ENCODE results near the gene DNAJA3. TPM values are rescaled to one million over a fixed set of nuclear protein-coding genes. Genes with fewer than 3 reads are reported as not detected.

The DNAJA3 gene
- total RNA-seq, 1 experiment from 2014 or later = 64.1 TPM

DNA sequence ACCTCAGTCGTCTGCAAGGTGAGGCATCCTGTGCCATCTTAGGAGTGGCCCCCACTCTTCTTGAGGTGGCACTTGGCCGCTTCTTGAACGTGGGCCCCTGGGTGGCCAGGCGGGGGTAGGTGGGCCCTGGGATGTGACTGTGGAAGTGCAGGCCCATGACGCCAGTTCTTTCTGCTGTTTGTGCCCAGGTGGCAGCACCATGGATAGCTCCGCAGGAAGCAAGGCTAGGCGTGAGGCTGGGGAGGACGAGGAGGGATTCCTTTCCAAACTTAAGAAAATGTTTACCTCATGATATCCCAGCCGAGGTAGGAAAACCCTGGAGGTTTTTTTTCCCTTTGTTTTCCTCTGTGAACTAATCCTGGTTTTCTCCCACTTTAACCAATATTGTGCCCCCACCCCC is 29.0 kb downstream of the DNAJA3 start (continued):
- TF ChIP-seq, protein P1, sequence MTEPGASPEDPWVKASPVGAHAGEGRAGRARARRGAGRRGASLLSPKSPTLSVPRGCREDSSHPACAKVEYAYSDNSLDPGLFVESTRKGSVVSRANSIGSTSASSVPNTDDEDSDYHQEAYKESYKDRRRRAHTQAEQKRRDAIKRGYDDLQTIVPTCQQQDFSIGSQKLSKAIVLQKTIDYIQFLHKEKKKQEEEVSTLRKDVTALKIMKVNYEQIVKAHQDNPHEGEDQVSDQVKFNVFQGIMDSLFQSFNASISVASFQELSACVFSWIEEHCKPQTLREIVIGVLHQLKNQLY (CRISPR knock-in tag; IDR thresholded peaks at IDR 0.05) = no peak
- TF ChIP-seq ZNF671 (CRISPR knock-in tag; IDR thresholded peaks at IDR 0.05) = no peak
- TF ChIP-seq FOXK1 (CRISPR knock-in tag; IDR thresholded peaks at IDR 0.05) = no peak

DNA sequence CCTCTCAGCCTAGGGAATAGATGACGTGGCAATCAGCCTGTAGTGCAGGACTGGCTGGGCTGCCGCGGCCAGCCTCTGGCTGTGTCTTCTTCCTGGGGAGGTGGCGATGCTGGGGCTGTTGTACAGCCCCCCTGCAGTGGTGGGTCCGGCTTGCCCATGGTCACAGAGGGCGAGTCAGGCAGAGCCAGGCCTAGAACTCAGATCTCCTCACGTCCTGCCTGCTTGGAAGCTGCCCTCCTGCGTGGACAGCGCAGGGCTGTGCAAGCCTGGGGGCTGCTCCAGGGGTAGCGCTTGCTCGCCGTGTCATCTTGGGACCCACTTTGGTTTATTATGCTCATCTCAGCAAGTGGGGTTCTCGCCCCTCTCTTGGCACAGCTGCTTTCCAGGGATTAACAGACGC is 29.4 kb downstream of the DNAJA3 start:
- DNase-seq (ENCODE audit: low spot score) = no peak
- Mint-ChIP-seq H3K27ac (0 out of 2 replicates have a peak overlapping the region, but pooled peaks have one; percentile 19), H3K27me3 (ENCODE audit: low read depth) (no peaks in the 10 kb centered on the region), H3K4me1 (no peaks in the 10 kb centered on the region; the same call in 1 of the 2 replicates), H3K4me3 (no peak overlapping the region), H3K9me3 (no peaks in the 10 kb centered on the region), H3K36me3 (peaks cover 43% of the 10 kb centered on the region)
- no peak for ATAC-seq
- TF ChIP-seq JUN (CRISPR knock-in tag; IDR thresholded peaks at IDR 0.05) (no peak), CREB1 (CRISPR knock-in tag; IDR thresholded peaks at IDR 0.05) (no peak), NFATC4 (CRISPR knock-in tag; IDR thresholded peaks at IDR 0.05) (no peak), HMGA2 (CRISPR knock-in tag; IDR thresholded peaks at IDR 0.05) (no peak), SMAD3 (CRISPR knock-in tag; IDR thresholded peaks at IDR 0.05; ENCODE audit: borderline replicate concordance) (no peak), NR2C2 (CRISPR knock-in tag; IDR thresholded peaks at IDR 0.05) (no peak), FOXJ3 (CRISPR knock-in tag; IDR thresholded peaks at IDR 0.05; ENCODE audit: borderline replicate concordance) (no peak), TEAD1 (CRISPR knock-in tag; IDR thresholded peaks at IDR 0.05) (no peak)
- TF ChIP-seq, protein P2, sequence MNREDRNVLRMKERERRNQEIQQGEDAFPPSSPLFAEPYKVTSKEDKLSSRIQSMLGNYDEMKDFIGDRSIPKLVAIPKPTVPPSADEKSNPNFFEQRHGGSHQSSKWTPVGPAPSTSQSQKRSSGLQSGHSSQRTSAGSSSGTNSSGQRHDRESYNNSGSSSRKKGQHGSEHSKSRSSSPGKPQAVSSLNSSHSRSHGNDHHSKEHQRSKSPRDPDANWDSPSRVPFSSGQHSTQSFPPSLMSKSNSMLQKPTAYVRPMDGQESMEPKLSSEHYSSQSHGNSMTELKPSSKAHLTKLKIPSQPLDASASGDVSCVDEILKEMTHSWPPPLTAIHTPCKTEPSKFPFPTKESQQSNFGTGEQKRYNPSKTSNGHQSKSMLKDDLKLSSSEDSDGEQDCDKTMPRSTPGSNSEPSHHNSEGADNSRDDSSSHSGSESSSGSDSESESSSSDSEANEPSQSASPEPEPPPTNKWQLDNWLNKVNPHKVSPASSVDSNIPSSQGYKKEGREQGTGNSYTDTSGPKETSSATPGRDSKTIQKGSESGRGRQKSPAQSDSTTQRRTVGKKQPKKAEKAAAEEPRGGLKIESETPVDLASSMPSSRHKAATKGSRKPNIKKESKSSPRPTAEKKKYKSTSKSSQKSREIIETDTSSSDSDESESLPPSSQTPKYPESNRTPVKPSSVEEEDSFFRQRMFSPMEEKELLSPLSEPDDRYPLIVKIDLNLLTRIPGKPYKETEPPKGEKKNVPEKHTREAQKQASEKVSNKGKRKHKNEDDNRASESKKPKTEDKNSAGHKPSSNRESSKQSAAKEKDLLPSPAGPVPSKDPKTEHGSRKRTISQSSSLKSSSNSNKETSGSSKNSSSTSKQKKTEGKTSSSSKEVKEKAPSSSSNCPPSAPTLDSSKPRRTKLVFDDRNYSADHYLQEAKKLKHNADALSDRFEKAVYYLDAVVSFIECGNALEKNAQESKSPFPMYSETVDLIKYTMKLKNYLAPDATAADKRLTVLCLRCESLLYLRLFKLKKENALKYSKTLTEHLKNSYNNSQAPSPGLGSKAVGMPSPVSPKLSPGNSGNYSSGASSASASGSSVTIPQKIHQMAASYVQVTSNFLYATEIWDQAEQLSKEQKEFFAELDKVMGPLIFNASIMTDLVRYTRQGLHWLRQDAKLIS (CRISPR knock-in tag; IDR thresholded peaks at IDR 0.05; ENCODE audit: borderline replicate concordance) = no peak
- POLR2A ChIA-PET = no interaction called here
- CTCF ChIA-PET = interaction anchor here (2.1 kb wide), 1 partner anchor 52 kb away, joined by 7 read pairs; no protein-coding TSS in a partner anchor

DNA sequence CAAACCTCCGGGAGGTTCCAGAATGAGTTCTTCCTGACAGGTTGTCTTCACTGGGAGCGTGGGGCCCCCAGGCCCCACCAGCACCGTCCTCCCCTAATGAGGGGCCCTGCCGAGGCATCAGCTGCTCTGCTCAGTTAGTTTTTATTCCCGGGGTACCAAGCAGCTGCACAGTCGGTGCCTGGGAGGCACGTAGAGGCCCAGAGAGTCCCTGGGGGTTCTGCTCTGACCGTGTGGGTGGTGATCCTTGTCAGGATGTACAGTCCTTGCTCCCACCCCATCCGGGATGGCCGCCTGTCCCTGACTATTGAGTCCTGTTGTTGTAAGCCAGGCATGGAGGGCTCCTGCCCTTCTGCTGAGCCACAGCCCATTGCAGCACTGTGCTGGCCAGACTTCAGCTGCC is 30.3 kb downstream of the DNAJA3 start:
- Mint-ChIP-seq H3K4me3 (no peak overlapping the region), H3K36me3 (peaks cover 37% of the 10 kb centered on the region), H3K4me1 (peaks cover 2% of the 10 kb centered on the region), H3K27me3 (ENCODE audit: low read depth) (no peaks in the 10 kb centered on the region), H3K9me3 (no peaks in the 10 kb centered on the region), H3K27ac (no peak overlapping the region)
- no peak for DNase-seq (ENCODE audit: low spot score)
- ATAC-seq = no peak
- ChIA-PET POLR2A (no interaction called here), CTCF (no interaction called here)
- TF ChIP-seq, protein P3, sequence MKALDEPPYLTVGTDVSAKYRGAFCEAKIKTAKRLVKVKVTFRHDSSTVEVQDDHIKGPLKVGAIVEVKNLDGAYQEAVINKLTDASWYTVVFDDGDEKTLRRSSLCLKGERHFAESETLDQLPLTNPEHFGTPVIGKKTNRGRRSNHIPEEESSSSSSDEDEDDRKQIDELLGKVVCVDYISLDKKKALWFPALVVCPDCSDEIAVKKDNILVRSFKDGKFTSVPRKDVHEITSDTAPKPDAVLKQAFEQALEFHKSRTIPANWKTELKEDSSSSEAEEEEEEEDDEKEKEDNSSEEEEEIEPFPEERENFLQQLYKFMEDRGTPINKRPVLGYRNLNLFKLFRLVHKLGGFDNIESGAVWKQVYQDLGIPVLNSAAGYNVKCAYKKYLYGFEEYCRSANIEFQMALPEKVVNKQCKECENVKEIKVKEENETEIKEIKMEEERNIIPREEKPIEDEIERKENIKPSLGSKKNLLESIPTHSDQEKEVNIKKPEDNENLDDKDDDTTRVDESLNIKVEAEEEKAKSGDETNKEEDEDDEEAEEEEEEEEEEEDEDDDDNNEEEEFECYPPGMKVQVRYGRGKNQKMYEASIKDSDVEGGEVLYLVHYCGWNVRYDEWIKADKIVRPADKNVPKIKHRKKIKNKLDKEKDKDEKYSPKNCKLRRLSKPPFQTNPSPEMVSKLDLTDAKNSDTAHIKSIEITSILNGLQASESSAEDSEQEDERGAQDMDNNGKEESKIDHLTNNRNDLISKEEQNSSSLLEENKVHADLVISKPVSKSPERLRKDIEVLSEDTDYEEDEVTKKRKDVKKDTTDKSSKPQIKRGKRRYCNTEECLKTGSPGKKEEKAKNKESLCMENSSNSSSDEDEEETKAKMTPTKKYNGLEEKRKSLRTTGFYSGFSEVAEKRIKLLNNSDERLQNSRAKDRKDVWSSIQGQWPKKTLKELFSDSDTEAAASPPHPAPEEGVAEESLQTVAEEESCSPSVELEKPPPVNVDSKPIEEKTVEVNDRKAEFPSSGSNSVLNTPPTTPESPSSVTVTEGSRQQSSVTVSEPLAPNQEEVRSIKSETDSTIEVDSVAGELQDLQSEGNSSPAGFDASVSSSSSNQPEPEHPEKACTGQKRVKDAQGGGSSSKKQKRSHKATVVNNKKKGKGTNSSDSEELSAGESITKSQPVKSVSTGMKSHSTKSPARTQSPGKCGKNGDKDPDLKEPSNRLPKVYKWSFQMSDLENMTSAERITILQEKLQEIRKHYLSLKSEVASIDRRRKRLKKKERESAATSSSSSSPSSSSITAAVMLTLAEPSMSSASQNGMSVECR (CRISPR knock-in tag; IDR thresholded peaks at IDR 0.05; ENCODE audit: borderline replicate concordance) = no peak
- TF ChIP-seq RORB (CRISPR knock-in tag; IDR thresholded peaks at IDR 0.05) = no peak
- TF ChIP-seq ZNF671 (CRISPR knock-in tag; IDR thresholded peaks at IDR 0.05) = no peak
- TF ChIP-seq SP1 (CRISPR knock-in tag; conservative IDR thresholded peaks at IDR 0.05) = no peak
- TF ChIP-seq ZNF138 (CRISPR knock-in tag; conservative IDR thresholded peaks at IDR 0.05) = no peak
- TF ChIP-seq, protein P4, sequence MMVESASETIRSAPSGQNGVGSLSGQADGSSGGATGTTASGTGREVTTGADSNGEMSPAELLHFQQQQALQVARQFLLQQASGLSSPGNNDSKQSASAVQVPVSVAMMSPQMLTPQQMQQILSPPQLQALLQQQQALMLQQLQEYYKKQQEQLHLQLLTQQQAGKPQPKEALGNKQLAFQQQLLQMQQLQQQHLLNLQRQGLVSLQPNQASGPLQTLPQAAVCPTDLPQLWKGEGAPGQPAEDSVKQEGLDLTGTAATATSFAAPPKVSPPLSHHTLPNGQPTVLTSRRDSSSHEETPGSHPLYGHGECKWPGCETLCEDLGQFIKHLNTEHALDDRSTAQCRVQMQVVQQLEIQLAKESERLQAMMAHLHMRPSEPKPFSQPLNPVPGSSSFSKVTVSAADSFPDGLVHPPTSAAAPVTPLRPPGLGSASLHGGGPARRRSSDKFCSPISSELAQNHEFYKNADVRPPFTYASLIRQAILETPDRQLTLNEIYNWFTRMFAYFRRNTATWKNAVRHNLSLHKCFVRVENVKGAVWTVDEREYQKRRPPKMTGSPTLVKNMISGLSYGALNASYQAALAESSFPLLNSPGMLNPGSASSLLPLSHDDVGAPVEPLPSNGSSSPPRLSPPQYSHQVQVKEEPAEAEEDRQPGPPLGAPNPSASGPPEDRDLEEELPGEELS (CRISPR knock-in tag; IDR thresholded peaks at IDR 0.05) = no peak
- no peak for TF ChIP-seq ESRRA (CRISPR knock-in tag; IDR thresholded peaks at IDR 0.05; ENCODE audit: borderline replicate concordance)
- TF ChIP-seq, protein P5, sequence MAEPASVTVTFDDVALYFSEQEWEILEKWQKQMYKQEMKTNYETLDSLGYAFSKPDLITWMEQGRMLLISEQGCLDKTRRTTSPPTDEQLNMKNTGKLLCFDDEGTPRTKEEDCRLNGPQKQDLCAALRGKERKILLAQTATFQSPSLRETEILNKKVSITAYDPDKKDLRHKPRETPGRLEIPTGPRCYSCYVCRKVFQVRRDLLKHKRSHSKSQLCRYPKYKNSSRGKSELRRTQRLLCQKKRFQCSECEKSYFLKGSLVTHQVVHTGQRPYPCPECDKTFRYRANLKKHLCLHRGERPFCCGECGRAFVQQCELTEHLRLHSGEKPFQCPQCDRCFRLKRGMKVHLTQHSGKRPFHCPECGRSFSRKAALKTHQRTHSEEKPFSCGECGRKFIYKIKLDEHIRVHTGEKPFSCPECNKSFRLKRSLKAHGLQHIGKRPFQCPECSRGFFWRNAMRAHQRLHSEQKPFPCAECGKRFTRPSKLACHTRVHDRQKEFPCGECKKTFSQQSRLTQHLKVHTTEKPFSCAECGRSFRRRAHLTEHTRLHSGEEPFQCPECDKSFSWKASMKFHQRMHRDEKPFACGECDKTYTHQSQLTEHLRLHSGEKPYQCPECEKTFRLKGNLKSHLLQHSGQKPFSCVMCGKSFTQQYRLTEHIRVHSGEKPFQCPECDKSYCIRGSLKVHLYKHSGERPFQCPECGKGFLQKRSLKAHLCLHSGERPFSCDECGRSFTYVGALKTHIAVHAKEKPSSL (CRISPR knock-in tag; conservative IDR thresholded peaks at IDR 0.05) = no peak
- no peak for TF ChIP-seq ETV6 (CRISPR knock-in tag; IDR thresholded peaks at IDR 0.05)
- no peak for TF ChIP-seq IRF2 (CRISPR knock-in tag; IDR thresholded peaks at IDR 0.05; ENCODE audit: borderline replicate concordance, low read depth)
- TF ChIP-seq NR3C1 (CRISPR knock-in tag; conservative IDR thresholded peaks at IDR 0.05; ENCODE audit: low read depth) = no peak
